H4 (cell line): ENCODE data around the gene KAT2B. TPM values are rescaled to one million over a fixed set of nuclear protein-coding genes. Genes with fewer than 3 reads are reported as not detected.

Experiments used
- total RNA-seq: library from RNA; depleted of rRNA; stranded (reverse); fragments of >200 nt; shearing (Covaris generic); gene quantifications from 2 replicates; pipeline ENCODE4 v1.2.3, GENCODE V29; 2014; rRNA removed

The KAT2B gene
- total RNA-seq, 1 experiment from 2014 or later: 2.2 TPM

Other genes starting within 250 kb of the KAT2B start
- not detected in 2 replicates for gene EFHB, start 106.2 kb upstream of the KAT2B start, total RNA-seq
- gene RAB5A, start 93.3 kb upstream of the KAT2B start, total RNA-seq: 14.5 and 15.9 TPM in 2 replicates
- gene PP2D1, start 28.2 kb upstream of the KAT2B start, total RNA-seq: not detected in 2 replicates
- gene SGO1, start 145.8 kb downstream of the KAT2B start, total RNA-seq: 12.3 and 16.8 TPM in 2 replicates